ENCODE data around the gene MAPRE2. TPM values are rescaled to one million over a fixed set of nuclear protein-coding genes. Genes with fewer than 3 reads are reported as not detected.

Gene MAPRE2
- polyA plus RNA-seq, 1 donor from 2014 or later = 58.9 TPM

DNA sequence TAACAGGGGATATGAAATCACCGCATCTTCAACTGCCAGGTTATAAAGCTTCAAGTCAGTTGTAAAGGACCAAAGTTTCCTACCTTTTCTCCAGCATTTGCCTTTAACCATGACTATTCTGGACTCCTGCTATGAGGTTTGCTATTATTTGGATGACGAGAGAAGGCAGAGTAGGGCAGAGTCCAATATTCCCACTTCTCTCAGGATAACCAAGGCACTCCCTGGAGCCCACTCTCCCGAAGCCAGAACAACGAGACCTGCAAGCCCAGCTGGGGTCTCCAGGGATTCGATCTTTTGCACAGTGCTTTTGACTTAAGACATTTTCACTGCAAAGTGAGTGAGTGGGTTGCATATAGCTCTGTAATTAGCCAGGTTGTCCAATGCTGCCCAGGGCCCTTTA, 122.5 kb downstream of the MAPRE2 start:
- H3K79me2 ChIP-seq (replicated peaks; ENCODE audit: insufficient read depth, low read length) = no peaks in the 10 kb centered on the region
- H3K27ac ChIP-seq (ENCODE audit: low read length) = no peak overlapping the region
- H3K4me3 ChIP-seq (ENCODE audit: low read length) = no peak overlapping the region
- H3K36me3 ChIP-seq (ENCODE audit: insufficient read depth, low read length) = no peaks in the 10 kb centered on the region
- no peaks in the 10 kb centered on the region for H4K20me1 ChIP-seq (ENCODE audit: insufficient read depth)
- H3K9me2 ChIP-seq (ENCODE audit: insufficient read depth, low read length) = no peaks in the 10 kb centered on the region
- no peak overlapping the region for H3K4me2 ChIP-seq (ENCODE audit: low read length)
- no peaks in the 10 kb centered on the region for H3K27me3 ChIP-seq (ENCODE audit: insufficient read depth, low read depth, low read length)
- no peak overlapping the region for H3K9ac ChIP-seq (ENCODE audit: low read length)
- no peak for TF ChIP-seq TAF1 (IDR thresholded peaks at IDR 0.05; ENCODE audit: low read depth)
- no peak for TF ChIP-seq RAD21 (conservative IDR thresholded peaks at IDR 0.05)
- TF ChIP-seq, protein P1, sequence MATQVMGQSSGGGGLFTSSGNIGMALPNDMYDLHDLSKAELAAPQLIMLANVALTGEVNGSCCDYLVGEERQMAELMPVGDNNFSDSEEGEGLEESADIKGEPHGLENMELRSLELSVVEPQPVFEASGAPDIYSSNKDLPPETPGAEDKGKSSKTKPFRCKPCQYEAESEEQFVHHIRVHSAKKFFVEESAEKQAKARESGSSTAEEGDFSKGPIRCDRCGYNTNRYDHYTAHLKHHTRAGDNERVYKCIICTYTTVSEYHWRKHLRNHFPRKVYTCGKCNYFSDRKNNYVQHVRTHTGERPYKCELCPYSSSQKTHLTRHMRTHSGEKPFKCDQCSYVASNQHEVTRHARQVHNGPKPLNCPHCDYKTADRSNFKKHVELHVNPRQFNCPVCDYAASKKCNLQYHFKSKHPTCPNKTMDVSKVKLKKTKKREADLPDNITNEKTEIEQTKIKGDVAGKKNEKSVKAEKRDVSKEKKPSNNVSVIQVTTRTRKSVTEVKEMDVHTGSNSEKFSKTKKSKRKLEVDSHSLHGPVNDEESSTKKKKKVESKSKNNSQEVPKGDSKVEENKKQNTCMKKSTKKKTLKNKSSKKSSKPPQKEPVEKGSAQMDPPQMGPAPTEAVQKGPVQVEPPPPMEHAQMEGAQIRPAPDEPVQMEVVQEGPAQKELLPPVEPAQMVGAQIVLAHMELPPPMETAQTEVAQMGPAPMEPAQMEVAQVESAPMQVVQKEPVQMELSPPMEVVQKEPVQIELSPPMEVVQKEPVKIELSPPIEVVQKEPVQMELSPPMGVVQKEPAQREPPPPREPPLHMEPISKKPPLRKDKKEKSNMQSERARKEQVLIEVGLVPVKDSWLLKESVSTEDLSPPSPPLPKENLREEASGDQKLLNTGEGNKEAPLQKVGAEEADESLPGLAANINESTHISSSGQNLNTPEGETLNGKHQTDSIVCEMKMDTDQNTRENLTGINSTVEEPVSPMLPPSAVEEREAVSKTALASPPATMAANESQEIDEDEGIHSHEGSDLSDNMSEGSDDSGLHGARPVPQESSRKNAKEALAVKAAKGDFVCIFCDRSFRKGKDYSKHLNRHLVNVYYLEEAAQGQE (IDR thresholded peaks at IDR 0.05; ENCODE audit: borderline replicate concordance) = no peak
- TF ChIP-seq POLR2AphosphoS5 (IDR thresholded peaks at IDR 0.05) = no peak
- no peak for TF ChIP-seq SMC3 (conservative IDR thresholded peaks at IDR 0.05; ENCODE audit: poor library complexity)
- TF ChIP-seq EP300 (conservative IDR thresholded peaks at IDR 0.05; ENCODE audit: poor library complexity, severe bottlenecking) = no peak
- TF ChIP-seq, protein P2, sequence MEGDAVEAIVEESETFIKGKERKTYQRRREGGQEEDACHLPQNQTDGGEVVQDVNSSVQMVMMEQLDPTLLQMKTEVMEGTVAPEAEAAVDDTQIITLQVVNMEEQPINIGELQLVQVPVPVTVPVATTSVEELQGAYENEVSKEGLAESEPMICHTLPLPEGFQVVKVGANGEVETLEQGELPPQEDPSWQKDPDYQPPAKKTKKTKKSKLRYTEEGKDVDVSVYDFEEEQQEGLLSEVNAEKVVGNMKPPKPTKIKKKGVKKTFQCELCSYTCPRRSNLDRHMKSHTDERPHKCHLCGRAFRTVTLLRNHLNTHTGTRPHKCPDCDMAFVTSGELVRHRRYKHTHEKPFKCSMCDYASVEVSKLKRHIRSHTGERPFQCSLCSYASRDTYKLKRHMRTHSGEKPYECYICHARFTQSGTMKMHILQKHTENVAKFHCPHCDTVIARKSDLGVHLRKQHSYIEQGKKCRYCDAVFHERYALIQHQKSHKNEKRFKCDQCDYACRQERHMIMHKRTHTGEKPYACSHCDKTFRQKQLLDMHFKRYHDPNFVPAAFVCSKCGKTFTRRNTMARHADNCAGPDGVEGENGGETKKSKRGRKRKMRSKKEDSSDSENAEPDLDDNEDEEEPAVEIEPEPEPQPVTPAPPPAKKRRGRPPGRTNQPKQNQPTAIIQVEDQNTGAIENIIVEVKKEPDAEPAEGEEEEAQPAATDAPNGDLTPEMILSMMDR (IDR thresholded peaks at IDR 0.05; ENCODE audit: poor library complexity, severe bottlenecking) = no peak
- TF ChIP-seq EZH2 (IDR thresholded peaks at IDR 0.05; ENCODE audit: borderline replicate concordance, insufficient read depth, low read length, poor library complexity, severe bottlenecking) = no peak
- no peak for TF ChIP-seq MXI1 (conservative IDR thresholded peaks at IDR 0.05; ENCODE audit: poor library complexity, severe bottlenecking)
- no peak overlapping the region for H2AFZ ChIP-seq (ENCODE audit: low read depth, low read length)
- H3F3A ChIP-seq (ENCODE audit: insufficient read depth, low read length, poor library complexity, severe bottlenecking) = no peaks in the 10 kb centered on the region
- H3K9me3 ChIP-seq (ENCODE audit: low read length) = no peaks in the 10 kb centered on the region

DNA sequence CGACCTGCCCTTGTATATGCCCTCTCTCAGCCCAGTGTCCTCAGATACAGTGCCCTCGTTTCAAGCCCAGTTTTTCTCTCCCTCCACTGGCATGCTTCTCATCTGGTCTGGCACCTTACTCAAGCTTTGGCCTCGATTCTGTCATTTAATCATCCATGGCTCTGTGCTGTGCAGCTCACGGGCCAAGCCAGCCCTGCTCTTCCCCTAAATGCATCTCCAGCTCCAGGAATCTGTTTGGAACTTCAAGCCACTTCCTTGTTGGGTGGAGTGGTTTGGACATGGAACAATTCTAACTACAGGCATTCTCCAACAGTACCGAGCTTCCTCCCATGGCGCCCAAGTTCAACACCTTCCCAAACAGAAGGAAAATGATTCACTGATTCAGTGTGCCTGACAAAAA, 122.9 kb downstream of the MAPRE2 start:
- no peak overlapping the region for H3K4me2 ChIP-seq (ENCODE audit: low read length)
- no peaks in the 10 kb centered on the region for H3K27me3 ChIP-seq (ENCODE audit: insufficient read depth, low read depth, low read length)
- H3K9ac ChIP-seq (ENCODE audit: low read length) = no peak overlapping the region
- no peaks in the 10 kb centered on the region for H3K36me3 ChIP-seq (ENCODE audit: insufficient read depth, low read length)
- H3F3A ChIP-seq (ENCODE audit: insufficient read depth, low read length, poor library complexity, severe bottlenecking) = no peaks in the 10 kb centered on the region
- no peak overlapping the region for H3K27ac ChIP-seq (ENCODE audit: low read length)
- H3K4me3 ChIP-seq (ENCODE audit: low read length) = no peak overlapping the region
- no peaks in the 10 kb centered on the region for H3K9me3 ChIP-seq (ENCODE audit: low read length)
- TF ChIP-seq TAF1 (IDR thresholded peaks at IDR 0.05; ENCODE audit: low read depth) (no peak), EP300 (conservative IDR thresholded peaks at IDR 0.05; ENCODE audit: poor library complexity, severe bottlenecking) (no peak), MXI1 (conservative IDR thresholded peaks at IDR 0.05; ENCODE audit: poor library complexity, severe bottlenecking) (no peak), POLR2AphosphoS5 (IDR thresholded peaks at IDR 0.05) (no peak), EZH2 (IDR thresholded peaks at IDR 0.05; ENCODE audit: borderline replicate concordance, insufficient read depth, low read length, poor library complexity, severe bottlenecking) (no peak)
- TF ChIP-seq, protein P1 (IDR thresholded peaks at IDR 0.05; ENCODE audit: borderline replicate concordance) = no peak
- TF ChIP-seq, protein P2 (IDR thresholded peaks at IDR 0.05; ENCODE audit: poor library complexity, severe bottlenecking) = no peak
- no peaks in the 10 kb centered on the region for H3K79me2 ChIP-seq (replicated peaks; ENCODE audit: insufficient read depth, low read length)
- no peaks in the 10 kb centered on the region for H4K20me1 ChIP-seq (ENCODE audit: insufficient read depth)
- no peaks in the 10 kb centered on the region for H3K9me2 ChIP-seq (ENCODE audit: insufficient read depth, low read length)
- no peak overlapping the region for H2AFZ ChIP-seq (ENCODE audit: low read depth, low read length)
